GM23338 (cell line): Measurements from ENCODE around the gene CCIN. TPM values are rescaled to one million over a fixed set of nuclear protein-coding genes. Genes with fewer than 3 reads are reported as not detected.

Experiments used
- EZH2phosphoT487 ChIP-seq: fragments of 200-600 bp; sonication (generic); IDR thresholded peaks from one replicate; pipeline ENCODE4 v1.8.1; 2018; ENCODE audit warnings: antibody characterized with exemption; ENCODE audit not compliant: unreplicated experiment
- NANOG ChIP-seq: IDR thresholded peaks from 2 replicates; pipeline ENCODE4 v1.6.1; 2016; ENCODE audit warnings: antibody characterized with exemption, borderline replicate concordance
- REST ChIP-seq: IDR thresholded peaks from one replicate; pipeline ENCODE4 v1.6.1; 2018; ENCODE audit warnings: antibody characterized with exemption; ENCODE audit not compliant: unreplicated experiment
- polyA plus RNA-seq: library from polyadenylated mRNA; unstranded; fragments of >200 nt; fragmentation: Nextera tagmentation; extraction: Ambion mirVana; gene quantifications from 2 replicates; pipeline ENCODE4 v1.2.1, GENCODE V29; 2016
- total RNA-seq: library from RNA; depleted of rRNA; stranded (reverse); fragments of >200 nt; shearing (Covaris generic); gene quantifications from 2 replicates; pipeline ENCODE4 v1.2.3, GENCODE V29; 2014
- TF ChIP-seq, protein P1 (sequence below): fragments of 250-450 bp; sonication (Bioruptor Pico); IDR thresholded peaks from 2 replicates; pipeline ENCODE4 v1.5.0; 2020; ENCODE audit warnings: mild to moderate bottlenecking, moderate library complexity

Gene CCIN
- total and polyA plus RNA-seq, 2 experiments from 2014 or later, result 0.14 TPM; not detected in 1

GRCh38 chr9:36123515-36123914 lies 45.7 kb upstream of the CCIN start (continued):
- TF ChIP-seq, protein P1, sequence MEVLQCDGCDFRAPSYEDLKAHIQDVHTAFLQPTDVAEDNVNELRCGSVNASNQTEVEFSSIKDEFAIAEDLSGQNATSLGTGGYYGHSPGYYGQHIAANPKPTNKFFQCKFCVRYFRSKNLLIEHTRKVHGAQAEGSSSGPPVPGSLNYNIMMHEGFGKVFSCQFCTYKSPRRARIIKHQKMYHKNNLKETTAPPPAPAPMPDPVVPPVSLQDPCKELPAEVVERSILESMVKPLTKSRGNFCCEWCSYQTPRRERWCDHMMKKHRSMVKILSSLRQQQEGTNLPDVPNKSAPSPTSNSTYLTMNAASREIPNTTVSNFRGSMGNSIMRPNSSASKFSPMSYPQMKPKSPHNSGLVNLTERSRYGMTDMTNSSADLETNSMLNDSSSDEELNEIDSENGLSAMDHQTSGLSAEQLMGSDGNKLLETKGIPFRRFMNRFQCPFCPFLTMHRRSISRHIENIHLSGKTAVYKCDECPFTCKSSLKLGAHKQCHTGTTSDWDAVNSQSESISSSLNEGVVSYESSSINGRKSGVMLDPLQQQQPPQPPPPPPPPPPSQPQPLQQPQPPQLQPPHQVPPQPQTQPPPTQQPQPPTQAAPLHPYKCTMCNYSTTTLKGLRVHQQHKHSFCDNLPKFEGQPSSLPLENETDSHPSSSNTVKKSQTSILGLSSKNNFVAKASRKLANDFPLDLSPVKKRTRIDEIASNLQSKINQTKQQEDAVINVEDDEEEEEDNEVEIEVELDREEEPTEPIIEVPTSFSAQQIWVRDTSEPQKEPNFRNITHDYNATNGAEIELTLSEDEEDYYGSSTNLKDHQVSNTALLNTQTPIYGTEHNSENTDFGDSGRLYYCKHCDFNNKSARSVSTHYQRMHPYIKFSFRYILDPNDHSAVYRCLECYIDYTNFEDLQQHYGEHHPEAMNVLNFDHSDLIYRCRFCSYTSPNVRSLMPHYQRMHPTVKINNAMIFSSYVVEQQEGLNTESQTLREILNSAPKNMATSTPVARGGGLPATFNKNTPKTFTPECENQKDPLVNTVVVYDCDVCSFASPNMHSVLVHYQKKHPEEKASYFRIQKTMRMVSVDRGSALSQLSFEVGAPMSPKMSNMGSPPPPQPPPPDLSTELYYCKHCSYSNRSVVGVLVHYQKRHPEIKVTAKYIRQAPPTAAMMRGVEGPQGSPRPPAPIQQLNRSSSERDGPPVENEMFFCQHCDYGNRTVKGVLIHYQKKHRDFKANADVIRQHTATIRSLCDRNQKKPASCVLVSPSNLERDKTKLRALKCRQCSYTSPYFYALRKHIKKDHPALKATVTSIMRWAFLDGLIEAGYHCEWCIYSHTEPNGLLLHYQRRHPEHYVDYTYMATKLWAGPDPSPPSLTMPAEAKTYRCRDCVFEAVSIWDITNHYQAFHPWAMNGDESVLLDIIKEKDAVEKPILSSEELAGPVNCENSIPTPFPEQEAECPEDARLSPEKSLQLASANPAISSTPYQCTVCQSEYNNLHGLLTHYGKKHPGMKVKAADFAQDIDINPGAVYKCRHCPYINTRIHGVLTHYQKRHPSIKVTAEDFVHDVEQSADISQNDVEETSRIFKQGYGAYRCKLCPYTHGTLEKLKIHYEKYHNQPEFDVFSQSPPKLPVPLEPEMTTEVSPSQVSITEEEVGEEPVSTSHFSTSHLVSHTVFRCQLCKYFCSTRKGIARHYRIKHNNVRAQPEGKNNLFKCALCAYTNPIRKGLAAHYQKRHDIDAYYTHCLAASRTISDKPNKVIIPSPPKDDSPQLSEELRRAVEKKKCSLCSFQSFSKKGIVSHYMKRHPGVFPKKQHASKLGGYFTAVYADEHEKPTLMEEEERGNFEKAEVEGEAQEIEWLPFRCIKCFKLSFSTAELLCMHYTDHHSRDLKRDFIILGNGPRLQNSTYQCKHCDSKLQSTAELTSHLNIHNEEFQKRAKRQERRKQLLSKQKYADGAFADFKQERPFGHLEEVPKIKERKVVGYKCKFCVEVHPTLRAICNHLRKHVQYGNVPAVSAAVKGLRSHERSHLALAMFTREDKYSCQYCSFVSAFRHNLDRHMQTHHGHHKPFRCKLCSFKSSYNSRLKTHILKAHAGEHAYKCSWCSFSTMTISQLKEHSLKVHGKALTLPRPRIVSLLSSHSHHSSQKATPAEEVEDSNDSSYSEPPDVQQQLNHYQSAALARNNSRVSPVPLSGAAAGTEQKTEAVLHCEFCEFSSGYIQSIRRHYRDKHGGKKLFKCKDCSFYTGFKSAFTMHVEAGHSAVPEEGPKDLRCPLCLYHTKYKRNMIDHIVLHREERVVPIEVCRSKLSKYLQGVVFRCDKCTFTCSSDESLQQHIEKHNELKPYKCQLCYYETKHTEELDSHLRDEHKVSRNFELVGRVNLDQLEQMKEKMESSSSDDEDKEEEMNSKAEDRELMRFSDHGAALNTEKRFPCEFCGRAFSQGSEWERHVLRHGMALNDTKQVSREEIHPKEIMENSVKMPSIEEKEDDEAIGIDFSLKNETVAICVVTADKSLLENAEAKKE (CRISPR knock-in tag), result no peak
- TF ChIP-seq REST (no peak), NANOG (no peak), EZH2phosphoT487 (no peak)
